ENCODE measurements around the gene GNPDA2.

Gene GNPDA2

GRCh38 chr4:44726038-44726871 is at the start of gene GNPDA2:
Gene GNPDA2 (minus strand): TSS chr4:44726556. CDS start chr4:44722207, 4,349 bp downstream.
- no peaks in the 10 kb centered on the region for H3K27me3 ChIP-seq (ENCODE audit: control insufficient read depth in 5 of 5, insufficient read depth in 4 of 5, low read length in 5 of 5)
- H3K4me3 ChIP-seq (ENCODE audit: low read depth in 1 of 5, low read length in 5 of 5) = peak within 1 kb of the TSS; percentile 76 to 94 (median 92)
- no peaks in the 10 kb centered on the region for H3K9me3 ChIP-seq (ENCODE audit: control insufficient read depth in 5 of 5, low read length in 5 of 5)
- peak within 1 kb of the TSS; percentile 50 to 96 (median 80) for H3K9ac ChIP-seq (ENCODE audit: low read length in 5 of 5)
- H3K4me1 ChIP-seq (ENCODE audit: control insufficient read depth in 5 of 5, insufficient read depth in 5 of 5, low read length in 5 of 5) = peaks cover 0 to 23% (median 20%) of the 10 kb centered on the region in 5 donors
- H3K36me3 ChIP-seq (ENCODE audit: control insufficient read depth in 5 of 5, insufficient read depth in 5 of 5, low read length in 5 of 5) = no peaks in the 10 kb centered on the region
- peak within 1 kb of the TSS; percentile 80 for H3K27ac ChIP-seq (ENCODE audit: low read depth, low read length)

GRCh38 chr4:44772340-44772739 is 46.0 kb upstream of the GNPDA2 start:
- Histone ChIP-seq H3K4me1 (ENCODE audit: control insufficient read depth in 5 of 5, insufficient read depth in 5 of 5, low read length in 5 of 5) (peaks cover 0 to 4% (median 0%) of the 10 kb centered on the region in 5 donors), H3K27me3 (ENCODE audit: control insufficient read depth in 5 of 5, insufficient read depth in 4 of 5, low read length in 5 of 5) (no peaks in the 10 kb centered on the region), H3K27ac (ENCODE audit: low read depth, low read length) (no peak overlapping the region), H3K9me3 (ENCODE audit: control insufficient read depth in 5 of 5, low read length in 5 of 5) (peaks cover 0 to 15% (median 12%) of the 10 kb centered on the region in 5 donors), H3K36me3 (ENCODE audit: control insufficient read depth in 5 of 5, insufficient read depth in 5 of 5, low read length in 5 of 5) (no peaks in the 10 kb centered on the region), H3K4me3 (ENCODE audit: low read depth in 1 of 5, low read length in 5 of 5) (no peak overlapping the region), H3K9ac (ENCODE audit: low read length in 5 of 5) (no peak overlapping the region)

DNA sequence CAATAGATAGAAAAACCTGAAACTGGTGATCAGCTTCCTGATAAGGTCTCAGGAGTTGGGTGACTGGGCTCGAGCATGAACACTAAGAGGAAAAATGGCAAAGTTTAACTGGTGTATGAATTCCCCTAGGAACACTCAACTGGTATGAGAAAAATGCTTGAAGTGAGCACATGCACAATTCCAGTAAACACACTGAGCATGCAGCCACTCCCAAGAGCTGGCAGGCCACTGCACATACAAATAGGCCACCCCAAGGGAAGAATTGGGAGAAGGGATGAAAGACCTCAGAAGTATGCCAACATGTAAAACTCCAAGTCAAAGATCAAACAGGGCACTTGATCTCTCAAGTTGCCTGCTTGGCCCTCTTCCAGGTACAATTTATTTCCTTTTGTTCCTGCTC is 45.4 kb upstream of the GNPDA2 start:
- H3K4me3 ChIP-seq (ENCODE audit: low read depth in 1 of 5, low read length in 5 of 5) = no peak overlapping the region
- H3K27me3 ChIP-seq (ENCODE audit: control insufficient read depth in 5 of 5, insufficient read depth in 4 of 5, low read length in 5 of 5) = no peaks in the 10 kb centered on the region
- peaks cover 0 to 15% (median 12%) of the 10 kb centered on the region in 5 donors for H3K9me3 ChIP-seq (ENCODE audit: control insufficient read depth in 5 of 5, low read length in 5 of 5)
- H3K9ac ChIP-seq (ENCODE audit: low read length in 5 of 5) = no peak overlapping the region
- H3K4me1 ChIP-seq (ENCODE audit: control insufficient read depth in 5 of 5, insufficient read depth in 5 of 5, low read length in 5 of 5) = peaks cover 0 to 4% (median 0%) of the 10 kb centered on the region in 5 donors
- H3K36me3 ChIP-seq (ENCODE audit: control insufficient read depth in 5 of 5, insufficient read depth in 5 of 5, low read length in 5 of 5) = no peaks in the 10 kb centered on the region
- H3K27ac ChIP-seq (ENCODE audit: low read depth, low read length) = no peak overlapping the region

DNA sequence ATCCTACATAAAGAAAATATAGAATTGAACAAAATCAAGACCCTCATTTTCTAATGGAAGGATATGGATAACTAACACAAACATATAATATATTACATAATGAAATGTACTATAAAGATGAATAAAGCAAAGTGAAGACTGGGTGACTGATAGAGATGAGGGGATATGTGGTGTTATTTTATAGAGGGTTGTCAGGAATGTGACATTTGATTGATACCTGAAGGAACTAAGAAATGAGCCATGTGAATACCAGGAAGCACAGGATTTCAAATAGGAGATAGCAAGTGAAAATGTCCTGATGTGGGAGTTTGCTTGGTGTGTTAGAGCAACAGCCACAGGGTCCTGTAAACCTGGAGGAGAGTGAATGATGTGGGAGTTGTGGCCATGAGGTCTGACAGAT is 40.1 kb upstream of the GNPDA2 start:
- H3K9me3 ChIP-seq (ENCODE audit: control insufficient read depth in 5 of 5, low read length in 5 of 5) = no peaks in the 10 kb centered on the region
- no peak overlapping the region for H3K9ac ChIP-seq (ENCODE audit: low read length in 5 of 5)
- H3K36me3 ChIP-seq (ENCODE audit: control insufficient read depth in 5 of 5, insufficient read depth in 5 of 5, low read length in 5 of 5) = no peaks in the 10 kb centered on the region
- no peaks in the 10 kb centered on the region for H3K4me1 ChIP-seq (ENCODE audit: control insufficient read depth in 5 of 5, insufficient read depth in 5 of 5, low read length in 5 of 5)
- peaks cover 0 to 2% (median 0%) of the 10 kb centered on the region in 5 donors for H3K27me3 ChIP-seq (ENCODE audit: control insufficient read depth in 5 of 5, insufficient read depth in 4 of 5, low read length in 5 of 5)
- H3K27ac ChIP-seq (ENCODE audit: low read depth, low read length) = no peak overlapping the region
- H3K4me3 ChIP-seq (ENCODE audit: low read depth in 1 of 5, low read length in 5 of 5) = no peak overlapping the region

DNA sequence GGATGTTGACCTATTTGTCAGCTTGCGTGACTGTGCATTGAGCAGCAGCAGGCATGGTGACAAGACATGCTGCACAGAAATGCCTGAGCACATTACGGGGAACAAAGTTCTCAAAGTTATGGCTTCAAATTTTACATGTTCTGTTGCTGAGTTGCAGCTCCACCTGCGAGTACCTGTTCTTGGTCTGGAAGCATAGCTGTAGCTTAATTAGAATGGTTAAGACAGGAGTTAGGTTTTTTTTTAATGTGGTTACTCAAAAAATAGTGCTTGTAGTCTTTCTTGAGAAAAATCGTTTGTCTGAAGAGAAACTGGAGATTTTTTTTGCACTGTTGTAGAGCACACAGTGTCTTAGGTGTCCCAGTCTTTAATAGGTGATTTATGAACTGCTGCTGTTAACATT is 38.8 kb upstream of the GNPDA2 start:
- Histone ChIP-seq H3K27ac (ENCODE audit: low read depth, low read length) (no peak overlapping the region), H3K27me3 (ENCODE audit: control insufficient read depth in 5 of 5, insufficient read depth in 4 of 5, low read length in 5 of 5) (peaks cover 0 to 3% (median 0%) of the 10 kb centered on the region in 5 donors), H3K9me3 (ENCODE audit: control insufficient read depth in 5 of 5, low read length in 5 of 5) (no peaks in the 10 kb centered on the region), H3K4me3 (ENCODE audit: low read depth in 1 of 5, low read length in 5 of 5) (no peak overlapping the region), H3K4me1 (ENCODE audit: control insufficient read depth in 5 of 5, insufficient read depth in 5 of 5, low read length in 5 of 5) (no peaks in the 10 kb centered on the region), H3K36me3 (ENCODE audit: control insufficient read depth in 5 of 5, insufficient read depth in 5 of 5, low read length in 5 of 5) (no peaks in the 10 kb centered on the region), H3K9ac (ENCODE audit: low read length in 5 of 5) (no peak overlapping the region)

GRCh38 chr4:44761306-44761705 is 35.0 kb upstream of the GNPDA2 start:
- no peak overlapping the region for H3K9ac ChIP-seq (ENCODE audit: low read length in 5 of 5)
- no peaks in the 10 kb centered on the region for H3K36me3 ChIP-seq (ENCODE audit: control insufficient read depth in 5 of 5, insufficient read depth in 5 of 5, low read length in 5 of 5)
- H3K27me3 ChIP-seq (ENCODE audit: control insufficient read depth in 5 of 5, insufficient read depth in 4 of 5, low read length in 5 of 5) = peaks cover 0 to 4% (median 0%) of the 10 kb centered on the region in 5 donors
- H3K4me1 ChIP-seq (ENCODE audit: control insufficient read depth in 5 of 5, insufficient read depth in 5 of 5, low read length in 5 of 5) = no peaks in the 10 kb centered on the region
- H3K4me3 ChIP-seq (ENCODE audit: low read depth in 1 of 5, low read length in 5 of 5) = no peak overlapping the region
- no peak overlapping the region for H3K27ac ChIP-seq (ENCODE audit: low read depth, low read length)
- H3K9me3 ChIP-seq (ENCODE audit: control insufficient read depth in 5 of 5, low read length in 5 of 5) = no peaks in the 10 kb centered on the region

DNA sequence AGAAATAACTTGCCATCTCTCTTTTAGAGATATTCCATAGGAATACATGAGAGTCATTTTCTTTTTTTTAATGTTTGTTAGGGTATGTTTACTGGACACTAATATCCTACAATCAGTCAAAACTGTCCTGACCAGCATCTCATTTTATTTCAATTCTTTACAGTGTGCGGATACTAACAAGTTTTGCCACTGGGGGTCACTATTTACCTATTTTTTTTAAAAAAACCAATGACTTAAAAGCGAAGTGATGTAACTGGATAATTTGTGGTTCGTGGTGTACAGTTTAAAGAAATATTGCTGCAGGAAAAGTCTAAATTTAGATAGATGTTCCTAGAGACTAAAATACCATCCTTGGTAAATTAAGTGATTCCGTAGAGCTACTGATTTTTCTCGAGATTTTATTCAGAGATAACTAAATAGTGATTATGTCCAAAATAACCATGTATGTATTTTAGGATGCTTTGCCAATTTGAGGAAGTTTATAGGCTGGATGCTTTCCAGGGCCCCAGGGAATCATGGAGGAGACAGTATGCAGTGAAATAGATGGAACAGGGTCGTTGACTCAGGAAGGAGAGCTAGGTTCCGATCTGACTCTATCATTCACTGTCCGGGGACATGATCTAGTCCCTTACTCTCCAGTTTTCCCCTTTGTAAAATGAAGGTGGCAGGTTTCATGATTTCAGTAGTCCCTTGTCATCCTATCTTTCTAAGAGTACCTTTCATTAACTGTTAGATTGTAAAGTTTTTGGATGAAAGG is 34.0 kb upstream of the GNPDA2 start:
- Histone ChIP-seq H3K36me3 (ENCODE audit: control insufficient read depth in 5 of 5, insufficient read depth in 5 of 5, low read length in 5 of 5) (no peaks in the 10 kb centered on the region), H3K4me3 (ENCODE audit: low read depth in 1 of 5, low read length in 5 of 5) (no peak overlapping the region), H3K27me3 (ENCODE audit: control insufficient read depth in 5 of 5, insufficient read depth in 4 of 5, low read length in 5 of 5) (peaks cover 0 to 4% (median 0%) of the 10 kb centered on the region in 5 donors), H3K9ac (ENCODE audit: low read length in 5 of 5) (no peak overlapping the region), H3K9me3 (ENCODE audit: control insufficient read depth in 5 of 5, low read length in 5 of 5) (no peaks in the 10 kb centered on the region), H3K27ac (ENCODE audit: low read depth, low read length) (no peak overlapping the region), H3K4me1 (ENCODE audit: control insufficient read depth in 5 of 5, insufficient read depth in 5 of 5, low read length in 5 of 5) (no peaks in the 10 kb centered on the region)

DNA sequence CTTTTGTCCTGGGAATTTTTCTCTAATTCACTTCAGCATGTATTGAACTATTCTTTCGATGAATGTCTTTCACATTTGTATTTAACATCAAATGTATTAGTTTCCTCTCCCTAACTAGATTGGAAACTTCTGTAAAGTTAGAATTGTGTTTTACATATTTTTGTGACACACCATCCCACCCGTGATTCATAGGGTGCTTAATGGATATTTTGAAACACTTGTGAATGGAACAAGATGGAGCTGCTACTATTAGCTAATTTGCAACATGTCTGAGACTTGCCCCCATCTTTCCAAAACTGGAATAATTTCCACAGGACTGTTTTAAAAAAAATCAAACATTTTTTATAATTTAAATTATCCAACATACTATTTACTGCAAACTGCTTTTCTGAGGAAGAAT is 30.2 kb upstream of the GNPDA2 start:
- H3K4me1 ChIP-seq (ENCODE audit: control insufficient read depth in 5 of 5, insufficient read depth in 5 of 5, low read length in 5 of 5) = no peaks in the 10 kb centered on the region
- H3K4me3 ChIP-seq (ENCODE audit: low read depth in 1 of 5, low read length in 5 of 5) = no peak overlapping the region

GRCh38 chr4:44740201-44740600 is 13.8 kb upstream of the GNPDA2 start:
- Histone ChIP-seq H3K36me3 (ENCODE audit: control insufficient read depth in 5 of 5, insufficient read depth in 5 of 5, low read length in 5 of 5) (no peaks in the 10 kb centered on the region), H3K4me3 (ENCODE audit: low read depth in 1 of 5, low read length in 5 of 5) (no peak overlapping the region), H3K4me1 (ENCODE audit: control insufficient read depth in 5 of 5, insufficient read depth in 5 of 5, low read length in 5 of 5) (no peaks in the 10 kb centered on the region), H3K27me3 (ENCODE audit: control insufficient read depth in 5 of 5, insufficient read depth in 4 of 5, low read length in 5 of 5) (peaks cover 0 to 5% (median 0%) of the 10 kb centered on the region in 5 donors), H3K9me3 (ENCODE audit: control insufficient read depth in 5 of 5, low read length in 5 of 5) (no peaks in the 10 kb centered on the region), H3K9ac (ENCODE audit: low read length in 5 of 5) (no peak overlapping the region), H3K27ac (ENCODE audit: low read depth, low read length) (no peak overlapping the region)

More for the DNA sequence above, 30.2 kb upstream of the GNPDA2 start:
- Histone ChIP-seq H3K9me3 (ENCODE audit: control insufficient read depth in 5 of 5, low read length in 5 of 5) (no peaks in the 10 kb centered on the region), H3K9ac (ENCODE audit: low read length in 5 of 5) (no peak overlapping the region), H3K36me3 (ENCODE audit: control insufficient read depth in 5 of 5, insufficient read depth in 5 of 5, low read length in 5 of 5) (no peaks in the 10 kb centered on the region), H3K27ac (ENCODE audit: low read depth, low read length) (no peak overlapping the region), H3K27me3 (ENCODE audit: control insufficient read depth in 5 of 5, insufficient read depth in 4 of 5, low read length in 5 of 5) (peaks cover 0 to 2% (median 0%) of the 10 kb centered on the region in 5 donors)

- H3K27me3 ChIP-seq (ENCODE audit: control insufficient read depth in 5 of 5, insufficient read depth in 4 of 5, low read length in 5 of 5) = peaks cover 0 to 5% (median 0%) of the 10 kb centered on the region in 5 donors
- H3K9ac ChIP-seq (ENCODE audit: low read length in 5 of 5) = no peak overlapping the region
- no peak overlapping the region for H3K27ac ChIP-seq (ENCODE audit: low read depth, low read length)
- H3K4me1 ChIP-seq (ENCODE audit: control insufficient read depth in 5 of 5, insufficient read depth in 5 of 5, low read length in 5 of 5) = no peaks in the 10 kb centered on the region
- H3K9me3 ChIP-seq (ENCODE audit: control insufficient read depth in 5 of 5, low read length in 5 of 5) = no peaks in the 10 kb centered on the region
- no peaks in the 10 kb centered on the region for H3K36me3 ChIP-seq (ENCODE audit: control insufficient read depth in 5 of 5, insufficient read depth in 5 of 5, low read length in 5 of 5)
- H3K4me3 ChIP-seq (ENCODE audit: low read depth in 1 of 5, low read length in 5 of 5) = no peak overlapping the region
These were observed 12.3 kb upstream of the GNPDA2 start for GRCh38 chr4:44738615-44739014.
